HEK293 (cell line): Measurements from ENCODE around the gene PAX3.

ENCODE experiments used
- BCL11A ChIP-seq: fragments of 450-650 bp; formaldehyde crosslinking; IDR thresholded peaks from 2 replicates; pipeline ENCODE4 v1.5.1; 2016; ENCODE audit warnings: low read depth, missing biosample characterization, missing genetic modification characterization
- CTCF ChIP-seq: fragments of 450-650 bp; formaldehyde crosslinking; IDR thresholded peaks from 2 replicates; pipeline ENCODE4 v1.5.1; 2016; ENCODE audit warnings: missing biosample characterization, missing genetic modification characterization
- KLF8 ChIP-seq: fragments of 450-650 bp; formaldehyde crosslinking; IDR thresholded peaks from 2 replicates; pipeline ENCODE4 v1.5.1; 2016; ENCODE audit warnings: missing biosample characterization, missing genetic modification characterization
- REST ChIP-seq: fragments of 450-650 bp; formaldehyde crosslinking; IDR thresholded peaks from 2 replicates; pipeline ENCODE4 v1.5.1; 2016; ENCODE audit warnings: missing biosample characterization, missing genetic modification characterization
- SALL2 ChIP-seq: fragments of 450-650 bp; formaldehyde crosslinking; IDR thresholded peaks from 2 replicates; pipeline ENCODE4 v1.5.0; 2017; ENCODE audit warnings: missing biosample characterization, mild to moderate bottlenecking, missing genetic modification characterization, borderline replicate concordance
- ZBTB11 ChIP-seq: fragments of 450-650 bp; formaldehyde crosslinking; conservative IDR thresholded peaks from 2 replicates; pipeline ENCODE4 v1.5.1; 2016; ENCODE audit warnings: low read depth, missing biosample characterization, missing genetic modification characterization
- ZBTB21 ChIP-seq: fragments of 450-650 bp; formaldehyde crosslinking; IDR thresholded peaks from 2 replicates; pipeline ENCODE4 v1.5.1; 2017; ENCODE audit warnings: missing biosample characterization, missing genetic modification characterization
- ZFP41 ChIP-seq: fragments of 450-650 bp; formaldehyde crosslinking; IDR thresholded peaks from 2 replicates; pipeline ENCODE4 v1.5.1; 2016; ENCODE audit warnings: missing biosample characterization, missing genetic modification characterization, borderline replicate concordance
- ZNF513 ChIP-seq: fragments of 450-650 bp; IDR thresholded peaks from 2 replicates; pipeline ENCODE4 v1.5.1; 2018; ENCODE audit warnings: missing biosample characterization, missing genetic modification characterization
- ZNF561 ChIP-seq: fragments of 450-650 bp; IDR thresholded peaks from 2 replicates; pipeline ENCODE4 v1.5.1; 2018; ENCODE audit warnings: missing biosample characterization, missing genetic modification characterization, borderline replicate concordance
- ZNF585B ChIP-seq: fragments of 450-650 bp; formaldehyde crosslinking; IDR thresholded peaks from 2 replicates; pipeline ENCODE4 v1.5.1; 2016; ENCODE audit warnings: missing biosample characterization, missing genetic modification characterization
- ZNF623 ChIP-seq: fragments of 450-650 bp; formaldehyde crosslinking; IDR thresholded peaks from 2 replicates; pipeline ENCODE4 v1.5.1; 2016; ENCODE audit warnings: missing biosample characterization, missing genetic modification characterization
- ZNF791 ChIP-seq: fragments of 450-650 bp; formaldehyde crosslinking; IDR thresholded peaks from 2 replicates; pipeline ENCODE4 v1.5.1; 2016; ENCODE audit warnings: missing biosample characterization, missing genetic modification characterization

GRCh38 chr2:222174450-222174849 is 124.3 kb downstream of the PAX3 start:
- TF ChIP-seq BCL11A (tag by site-specific recombination) (no peak), REST (tag by site-specific recombination) (no peak), CTCF (tag by site-specific recombination) (no peak), ZNF513 (no peak), ZNF791 (no peak), ZNF623 (tag by site-specific recombination) (no peak), ZBTB11 (tag by site-specific recombination) (no peak), KLF8 (tag by site-specific recombination) (no peak), ZNF585B (no peak), ZFP41 (tag by site-specific recombination) (no peak), ZBTB21 (no peak), ZNF561 (no peak), SALL2 (no peak)
